HAP-1 (cell line): ENCODE data around the gene SUPT16H.
A peak's percentile ranks its signal among the peaks of the same experiment; 100 is the strongest.

Experiments
- DNase-seq, 2 experiments: peaks; one replicate each; pipeline ENCODE4 v3.0.0-alpha.2; 2016 to 2020; ENCODE audit warnings: low spot score in 2 of 2
- H3K27me3 ChIP-seq: fragments of 250-450 bp; sonication (Bioruptor Pico); 2 replicates; pipeline ENCODE4 v1.5.1; 2020; ENCODE audit warnings: low read depth, mild to moderate bottlenecking, moderate library complexity
- H3K36me3 ChIP-seq: fragments of 250-450 bp; sonication (Bioruptor Pico); replicated peaks from 2 replicates; pipeline ENCODE4 v1.5.1; 2020; ENCODE audit warnings: mild to moderate bottlenecking
- H3K4me1 ChIP-seq: fragments of 250-450 bp; sonication (Bioruptor Pico); 2 replicates; pipeline ENCODE4 v1.5.1; 2020; ENCODE audit warnings: mild to moderate bottlenecking
- H3K4me3 ChIP-seq: fragments of 250-450 bp; sonication (Bioruptor Pico); 2 replicates; pipeline ENCODE4 v1.5.1; 2020; ENCODE audit warnings: mild to moderate bottlenecking, moderate library complexity
- H3K9me3 ChIP-seq: fragments of 250-450 bp; sonication (Bioruptor Pico); 2 replicates; pipeline ENCODE4 v1.5.1; 2020; ENCODE audit warnings: mild to moderate bottlenecking, moderate library complexity
- in situ Hi-C: fragments of 300-500 bp; cut with MboI; formaldehyde crosslinking; loops from 3 replicates; pipeline ENCODE4 v1.14.3; 2020; ENCODE audit warnings: low sequenced_read_pairs, inconsistent platforms, mixed read lengths

Gene SUPT16H

GRCh38 chr14:21383848-21384493, at the start of gene SUPT16H:
Gene SUPT16H (minus strand): TSS chr14:21384019. CDS start chr14:21383927, 92 bp downstream.
- Histone ChIP-seq H3K4me3 (peak within 1 kb of the TSS; percentile 79), H3K9me3 (no peaks in the 10 kb centered on the region), H3K36me3 (peaks cover 26% of the 10 kb centered on the region), H3K27me3 (no peaks in the 10 kb centered on the region), H3K4me1 (peaks cover 24% of the 10 kb centered on the region)
- DNase-seq: peak; percentile 98
- in situ Hi-C loops: no loop called here

DNA sequence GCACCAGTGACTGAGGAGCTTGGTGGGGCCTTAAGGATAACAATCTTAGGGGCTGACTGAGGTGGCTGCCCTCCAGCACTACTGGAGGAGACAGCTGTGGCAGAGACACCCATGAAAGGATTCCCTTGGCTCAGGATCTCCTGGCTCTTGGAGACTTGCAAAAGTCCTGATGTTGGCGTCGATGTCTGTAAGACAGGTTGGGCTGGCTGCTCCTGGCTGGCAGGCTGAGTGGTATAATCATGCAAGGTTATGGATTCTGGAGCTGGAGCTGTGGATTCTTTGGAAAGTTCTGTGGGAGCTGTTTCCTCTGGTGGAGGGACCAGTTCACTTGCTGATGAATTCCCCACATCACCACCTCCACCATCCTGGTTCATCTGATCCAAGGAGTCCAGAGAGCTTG, 47.3 kb upstream of the SUPT16H start:
- H3K9me3 ChIP-seq: no peaks in the 10 kb centered on the region
- H3K36me3 ChIP-seq: peaks cover 49% of the 10 kb centered on the region
- in situ Hi-C loops: no loop called here
- H3K4me1 ChIP-seq: peaks cover 5% of the 10 kb centered on the region
- H3K4me3 ChIP-seq: no peak overlapping the region
- DNase-seq: no peak
- H3K27me3 ChIP-seq: no peaks in the 10 kb centered on the region

GRCh38 chr14:21428930-21429329, 45.1 kb upstream of the SUPT16H start:
- in situ Hi-C loops: no loop called here
- no peaks in the 10 kb centered on the region for H3K4me1 ChIP-seq
- H3K4me3 ChIP-seq: no peak overlapping the region
- peaks cover 70% of the 10 kb centered on the region for H3K36me3 ChIP-seq
- H3K27me3 ChIP-seq: no peaks in the 10 kb centered on the region
- H3K9me3 ChIP-seq: no peaks in the 10 kb centered on the region
- DNase-seq: no peak

- H3K9me3 ChIP-seq: no peaks in the 10 kb centered on the region
- peaks cover 90% of the 10 kb centered on the region for H3K36me3 ChIP-seq
- no peaks in the 10 kb centered on the region for H3K27me3 ChIP-seq
- no peaks in the 10 kb centered on the region for H3K4me1 ChIP-seq
- no peak for DNase-seq
- H3K4me3 ChIP-seq: no peak overlapping the region
- in situ Hi-C loops: no loop called here
These were observed 42.9 kb upstream of the SUPT16H start for GRCh38 chr14:21426692-21427091.

GRCh38 chr14:21419528-21419927, 35.7 kb upstream of the SUPT16H start:
- no peaks in the 10 kb centered on the region for H3K27me3 ChIP-seq
- no peaks in the 10 kb centered on the region for H3K4me1 ChIP-seq
- DNase-seq: no peak
- no peak overlapping the region for H3K4me3 ChIP-seq
- no peaks in the 10 kb centered on the region for H3K9me3 ChIP-seq
- in situ Hi-C loops: no loop called here
- peaks cover 72% of the 10 kb centered on the region for H3K36me3 ChIP-seq

DNA sequence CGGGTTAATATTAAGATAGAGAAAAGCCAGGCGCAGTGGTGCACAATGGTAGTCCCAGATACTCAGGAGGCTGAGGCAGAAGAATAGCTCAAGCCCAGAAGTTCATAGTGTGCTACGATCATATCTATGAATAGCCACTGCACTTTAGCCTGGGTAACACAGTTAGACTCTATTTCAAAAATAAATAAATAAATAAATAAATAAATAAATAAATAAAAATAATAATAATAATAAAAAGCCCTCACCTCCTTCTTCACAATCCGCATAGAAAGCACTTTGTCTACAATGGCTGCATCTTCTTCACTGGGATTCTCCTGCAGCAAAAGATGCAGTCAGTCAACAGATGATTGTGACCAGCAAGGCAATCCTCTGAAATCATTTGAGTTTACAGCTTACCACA, 31.5 kb upstream of the SUPT16H start:
- DNase-seq: no peak
- Histone ChIP-seq H3K4me3 (no peak overlapping the region), H3K27me3 (no peaks in the 10 kb centered on the region), H3K36me3 (peaks cover 68% of the 10 kb centered on the region), H3K9me3 (no peaks in the 10 kb centered on the region), H3K4me1 (no peaks in the 10 kb centered on the region)
- in situ Hi-C loops: no loop called here

GRCh38 chr14:21414137-21414631, 30.4 kb upstream of the SUPT16H start:
- Histone ChIP-seq H3K9me3 (no peaks in the 10 kb centered on the region), H3K4me1 (no peaks in the 10 kb centered on the region), H3K4me3 (no peak overlapping the region), H3K36me3 (peaks cover 70% of the 10 kb centered on the region), H3K27me3 (no peaks in the 10 kb centered on the region)
- DNase-seq: no peak
- in situ Hi-C loops: no loop called here

DNA sequence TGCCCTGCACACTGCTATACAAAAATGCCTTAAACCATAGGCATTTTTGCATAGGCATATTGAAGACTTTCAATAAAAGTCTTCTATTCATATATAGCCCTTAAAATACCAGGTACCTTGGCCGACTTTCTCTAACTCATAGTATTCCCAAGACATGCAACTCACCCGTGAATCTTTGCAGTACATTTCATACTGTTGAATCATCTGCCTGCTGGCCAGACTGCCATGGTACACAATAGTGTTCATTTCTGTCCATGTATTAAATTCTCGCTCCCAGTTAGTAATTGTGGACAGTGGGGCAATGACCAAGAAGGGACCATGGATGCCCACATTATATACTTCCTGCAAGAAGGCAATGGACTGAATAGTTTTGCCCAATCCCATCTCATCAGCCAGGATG, 24.3 kb upstream of the SUPT16H start:
- in situ Hi-C loops: no loop called here
- peaks cover 96% of the 10 kb centered on the region for H3K36me3 ChIP-seq
- DNase-seq: no peak
- no peaks in the 10 kb centered on the region for H3K9me3 ChIP-seq
- no peak overlapping the region for H3K4me3 ChIP-seq
- no peaks in the 10 kb centered on the region for H3K4me1 ChIP-seq
- no peaks in the 10 kb centered on the region for H3K27me3 ChIP-seq

- DNase-seq: no peak
- Histone ChIP-seq H3K4me1 (no peaks in the 10 kb centered on the region), H3K36me3 (peaks cover 98% of the 10 kb centered on the region), H3K4me3 (no peak overlapping the region), H3K9me3 (no peaks in the 10 kb centered on the region), H3K27me3 (no peaks in the 10 kb centered on the region)
- in situ Hi-C loops: no loop called here
These were observed 22.4 kb upstream of the SUPT16H start for GRCh38 chr14:21406213-21406612.

DNA sequence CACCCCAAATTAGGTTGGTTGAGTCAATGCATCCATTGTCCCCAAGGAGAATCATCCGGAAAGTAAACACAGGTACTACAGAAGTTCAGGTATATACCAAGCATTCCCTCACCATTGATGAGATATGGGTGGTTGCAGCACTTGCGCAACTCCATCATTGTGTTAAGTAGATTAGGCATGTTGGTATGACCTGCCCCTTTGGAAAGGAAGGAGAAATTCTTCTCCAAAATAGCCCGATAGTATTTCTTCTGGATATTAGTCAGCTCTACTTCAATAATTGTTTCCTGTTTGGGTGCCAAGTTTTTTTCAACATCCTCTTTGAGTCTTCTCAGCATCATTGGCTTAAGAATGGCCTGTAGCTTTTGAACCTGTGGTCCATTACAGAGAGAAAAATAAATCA, 21.3 kb upstream of the SUPT16H start:
- Histone ChIP-seq H3K4me3 (no peak overlapping the region), H3K4me1 (no peaks in the 10 kb centered on the region), H3K9me3 (no peaks in the 10 kb centered on the region), H3K27me3 (no peaks in the 10 kb centered on the region), H3K36me3 (peaks cover 98% of the 10 kb centered on the region)
- in situ Hi-C loops: no loop called here
- DNase-seq: no peak

DNA sequence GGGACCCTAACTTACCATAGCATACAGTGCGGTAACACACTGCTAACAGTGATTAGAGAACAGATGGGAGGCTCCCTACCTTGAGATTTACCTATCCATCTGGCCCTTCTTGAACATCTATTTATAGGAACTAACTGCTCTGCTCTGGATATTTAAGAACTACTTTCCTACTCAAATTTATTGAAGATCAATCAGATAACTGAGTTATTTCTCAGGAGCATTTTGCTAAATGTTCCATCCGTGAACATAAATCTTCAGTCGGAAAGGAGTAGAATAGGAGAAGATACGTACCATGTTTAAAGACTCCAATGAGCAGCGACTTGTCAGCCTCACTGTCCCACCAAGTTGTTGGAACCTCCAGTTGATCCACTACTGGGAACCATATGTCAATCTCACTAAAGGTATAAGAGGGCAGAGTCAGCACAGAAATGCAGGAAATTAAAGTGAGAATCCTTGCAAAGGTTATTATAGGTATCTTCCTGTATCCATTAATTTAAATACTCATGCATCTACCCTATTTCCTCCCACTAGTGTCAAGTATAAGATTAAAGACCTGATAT, 15.6 kb upstream of the SUPT16H start:
- H3K4me3 ChIP-seq: no peak overlapping the region
- in situ Hi-C loops: loop anchor here (5.0 kb wide), 1 partner anchor 37 kb away; no protein-coding TSS in a partner anchor
- H3K36me3 ChIP-seq: peaks cover 96% of the 10 kb centered on the region
- H3K27me3 ChIP-seq: no peaks in the 10 kb centered on the region
- no peaks in the 10 kb centered on the region for H3K9me3 ChIP-seq
- H3K4me1 ChIP-seq: no peaks in the 10 kb centered on the region
- DNase-seq: no peak

- in situ Hi-C loops: loop anchor here (5.0 kb wide), 1 partner anchor 37 kb away; no protein-coding TSS in a partner anchor
- Histone ChIP-seq H3K4me3 (no peak overlapping the region), H3K9me3 (no peaks in the 10 kb centered on the region), H3K27me3 (no peaks in the 10 kb centered on the region), H3K4me1 (no peaks in the 10 kb centered on the region), H3K36me3 (peaks cover 98% of the 10 kb centered on the region)
- no peak for DNase-seq
These were observed 15.1 kb upstream of the SUPT16H start for GRCh38 chr14:21398901-21399300.

DNA sequence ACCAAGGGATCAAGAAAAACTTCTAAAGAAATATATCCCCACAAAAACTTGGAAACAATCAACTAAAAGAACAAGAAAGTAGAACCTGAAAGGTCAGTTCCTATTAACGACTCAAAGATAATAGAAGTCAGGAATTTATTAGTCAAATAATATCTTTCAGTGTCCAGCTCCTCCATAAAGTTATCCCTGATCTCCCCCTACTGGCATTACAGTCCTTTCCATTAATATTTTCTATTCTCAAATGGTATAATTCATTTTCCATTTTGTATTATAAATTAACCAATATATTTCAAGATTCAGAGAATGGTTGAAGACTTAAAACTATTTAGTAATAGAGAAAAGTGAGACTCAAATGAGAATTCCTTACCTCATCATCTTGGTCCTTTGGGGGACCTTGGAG, 11.6 kb upstream of the SUPT16H start:
- H3K4me3 ChIP-seq: no peak overlapping the region
- in situ Hi-C loops: loop anchor here (5.0 kb wide), 1 partner anchor 33 kb away; no protein-coding TSS in a partner anchor
- H3K27me3 ChIP-seq: no peaks in the 10 kb centered on the region
- H3K4me1 ChIP-seq: no peaks in the 10 kb centered on the region
- peaks cover 96% of the 10 kb centered on the region for H3K36me3 ChIP-seq
- no peak for DNase-seq
- H3K9me3 ChIP-seq: no peaks in the 10 kb centered on the region

GRCh38 chr14:21385188-21385904, 1.5 kb upstream of the SUPT16H start:
- in situ Hi-C loops: no loop called here
- Histone ChIP-seq H3K36me3 (peaks cover 39% of the 10 kb centered on the region), H3K27me3 (no peaks in the 10 kb centered on the region), H3K9me3 (no peaks in the 10 kb centered on the region), H3K4me3 (no peak overlapping the region), H3K4me1 (peaks cover 23% of the 10 kb centered on the region)
- DNase-seq: peak in 1 of 2 experiments; percentile 14
